ENCODE data around the gene RCC2. TPM values are rescaled to one million over a fixed set of nuclear protein-coding genes. Genes with fewer than 3 reads are reported as not detected.

The RCC2 gene
- total RNA-seq, 3 donors from 2014 or later, result 114 to 130 (median 122) TPM

- no peak overlapping the region for H3K4me3 Mint-ChIP-seq
- H3K27me3 Mint-ChIP-seq (ENCODE audit: low read depth), result peaks cover 3% of the 10 kb centered on the region
- ATAC-seq (no peak), DNase-seq (no peak)
- H3K9me3 Mint-ChIP-seq, result no peaks in the 10 kb centered on the region
- H3K36me3 Mint-ChIP-seq (ENCODE audit: insufficient read depth), result no peaks in the 10 kb centered on the region
- H3K4me1 Mint-ChIP-seq (ENCODE audit: low read depth), result peaks cover 3% of the 10 kb centered on the region
Observed at GRCh38 chr1:17393230-17393629, 46.2 kb downstream of the RCC2 start.

- Mint-ChIP-seq H3K36me3 (ENCODE audit: insufficient read depth) (no peaks in the 10 kb centered on the region), H3K4me3 (no peak overlapping the region), H3K27me3 (ENCODE audit: low read depth) (peaks cover 3% of the 10 kb centered on the region), H3K4me1 (ENCODE audit: low read depth) (peaks cover 3% of the 10 kb centered on the region), H3K9me3 (no peaks in the 10 kb centered on the region)
- ATAC-seq (no peak), DNase-seq (no peak)
Observed at GRCh38 chr1:17392199-17392740, 47.2 kb downstream of the RCC2 start.

DNA sequence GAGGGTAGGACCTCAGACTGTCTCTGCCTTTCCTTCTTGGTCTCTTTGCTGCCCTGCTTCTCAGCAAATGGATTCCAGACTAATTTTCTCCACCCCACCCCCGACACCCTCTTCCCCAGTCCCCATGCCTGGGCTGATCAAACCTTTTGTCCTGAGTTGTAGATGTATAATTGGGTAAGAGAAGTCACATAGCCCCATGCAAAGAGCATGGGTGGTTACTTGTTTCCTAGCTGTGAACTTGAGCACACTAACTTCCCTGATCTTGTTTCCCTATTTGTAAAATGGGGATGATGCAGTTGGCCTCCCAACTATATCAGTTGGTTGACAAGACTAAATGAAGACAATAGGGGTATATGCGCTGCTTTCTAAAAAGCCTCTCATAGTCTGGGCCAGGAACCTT, 58.3 kb downstream of the RCC2 start:
- H3K4me3 Mint-ChIP-seq, result no peak overlapping the region
- H3K4me1 Mint-ChIP-seq (ENCODE audit: low read depth), result no peaks in the 10 kb centered on the region
- peaks cover 14% of the 10 kb centered on the region for H3K27me3 Mint-ChIP-seq (ENCODE audit: low read depth)
- H3K9me3 Mint-ChIP-seq, result no peaks in the 10 kb centered on the region
- H3K36me3 Mint-ChIP-seq (ENCODE audit: insufficient read depth), result no peaks in the 10 kb centered on the region
- ATAC-seq (no peak), DNase-seq (no peak)

DNA sequence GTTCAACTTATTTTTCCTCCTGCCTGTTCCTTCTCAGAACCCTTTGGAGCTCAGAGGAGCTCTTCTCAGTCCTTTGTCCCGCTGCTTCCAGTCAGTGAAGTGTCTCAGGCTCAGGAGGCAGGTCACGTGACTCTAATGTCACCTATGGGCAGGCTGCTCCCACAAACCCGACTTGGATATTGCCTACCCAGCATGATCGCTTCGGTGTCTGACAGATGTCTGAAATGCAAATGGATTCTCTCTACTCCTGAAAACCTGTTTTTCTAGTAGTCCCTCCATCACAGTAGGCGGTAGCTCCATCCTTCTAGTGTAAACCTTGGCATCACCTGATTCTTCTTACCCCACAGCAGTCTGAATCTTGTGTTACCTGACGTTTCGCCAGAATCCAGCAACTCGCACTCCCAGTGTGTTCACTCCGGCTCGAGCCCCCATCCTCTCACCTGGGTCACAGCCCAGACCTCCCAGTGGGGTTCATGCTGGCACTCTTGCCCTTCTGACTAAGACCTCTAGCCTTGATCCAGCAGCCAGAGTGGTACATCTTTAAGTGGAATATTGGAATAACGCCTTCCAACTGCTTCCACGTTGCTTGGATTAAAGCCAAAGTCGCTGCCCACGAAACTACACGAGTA, 62.0 kb downstream of the RCC2 start:
- ATAC-seq, result no peak
- no peak overlapping the region for H3K4me3 Mint-ChIP-seq
- no peak for DNase-seq
- H3K36me3 Mint-ChIP-seq (ENCODE audit: insufficient read depth), result no peaks in the 10 kb centered on the region
- H3K9me3 Mint-ChIP-seq, result no peaks in the 10 kb centered on the region
- no peaks in the 10 kb centered on the region for H3K4me1 Mint-ChIP-seq (ENCODE audit: low read depth)
- H3K27me3 Mint-ChIP-seq (ENCODE audit: low read depth), result peaks cover 14% of the 10 kb centered on the region

DNA sequence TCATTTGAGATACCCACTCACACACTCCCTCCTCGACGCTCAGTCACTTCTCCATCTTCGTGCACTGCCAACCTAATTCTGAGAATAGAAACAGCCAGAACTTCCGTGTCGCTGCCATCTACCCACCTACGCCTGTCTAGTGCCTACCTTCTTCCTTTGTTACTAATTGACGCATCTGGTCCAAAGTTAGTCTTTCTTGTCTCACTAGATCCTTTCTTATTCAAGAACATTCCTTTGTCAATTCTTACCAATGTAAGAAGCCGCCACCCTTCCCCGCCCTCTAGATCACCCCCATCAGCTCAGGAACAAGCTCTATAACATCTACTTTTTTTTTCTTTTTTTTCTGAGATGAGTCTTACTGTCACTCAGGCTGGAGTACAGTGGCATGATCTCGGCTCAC, 63.8 kb downstream of the RCC2 start:
- H3K27me3 Mint-ChIP-seq (ENCODE audit: low read depth), result peaks cover 6% of the 10 kb centered on the region
- no peak for DNase-seq
- H3K4me1 Mint-ChIP-seq (ENCODE audit: low read depth), result no peaks in the 10 kb centered on the region
- no peaks in the 10 kb centered on the region for H3K9me3 Mint-ChIP-seq
- no peak for ATAC-seq
- H3K36me3 Mint-ChIP-seq (ENCODE audit: insufficient read depth), result no peaks in the 10 kb centered on the region
- H3K4me3 Mint-ChIP-seq, result no peak overlapping the region

- H3K27me3 Mint-ChIP-seq (ENCODE audit: low read depth), result peaks cover 2% of the 10 kb centered on the region
- no peaks in the 10 kb centered on the region for H3K36me3 Mint-ChIP-seq (ENCODE audit: insufficient read depth)
- H3K9me3 Mint-ChIP-seq, result no peaks in the 10 kb centered on the region
- no peak for ATAC-seq
- no peaks in the 10 kb centered on the region for H3K4me1 Mint-ChIP-seq (ENCODE audit: low read depth)
- no peak for DNase-seq
- H3K4me3 Mint-ChIP-seq, result no peak overlapping the region
Observed at GRCh38 chr1:17372955-17373354, 66.5 kb downstream of the RCC2 start.

GRCh38 chr1:17371896-17372295, 67.6 kb downstream of the RCC2 start, which contains the start of gene PADI6:
TSS of gene PADI6 (plus strand) at chr1:17372196. CDS start at chr1:17372246, 50 bp downstream.
- no peak for ATAC-seq
- H3K4me1 Mint-ChIP-seq (ENCODE audit: low read depth), result no peaks in the 10 kb centered on the region
- H3K4me3 Mint-ChIP-seq, result no peak within 1 kb of the TSS
- no peaks in the 10 kb centered on the region for H3K9me3 Mint-ChIP-seq
- no peak for DNase-seq
- no peaks in the 10 kb centered on the region for H3K27me3 Mint-ChIP-seq (ENCODE audit: low read depth)
- no peaks in the 10 kb centered on the region for H3K36me3 Mint-ChIP-seq (ENCODE audit: insufficient read depth)

DNA sequence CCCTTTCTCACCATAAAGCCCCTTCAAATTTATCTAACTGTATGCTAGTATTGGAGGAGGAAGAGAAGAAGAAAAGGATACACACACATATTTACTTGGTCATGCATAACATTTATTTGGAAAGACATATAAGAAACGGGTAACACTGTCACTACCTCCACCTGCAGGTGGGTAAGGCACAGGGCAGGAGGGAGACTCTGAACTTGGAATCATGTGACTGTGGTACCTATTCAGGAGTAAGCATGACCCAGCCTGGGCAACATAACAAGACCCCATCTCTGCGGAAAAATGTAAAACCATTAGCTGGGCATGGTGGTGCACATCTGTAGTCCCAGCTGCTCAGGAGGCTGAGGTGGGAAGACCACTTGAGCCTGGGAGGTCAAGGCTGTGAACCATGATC, 68.9 kb downstream of the RCC2 start:
- Mint-ChIP-seq H3K4me1 (ENCODE audit: low read depth) (no peaks in the 10 kb centered on the region), H3K27me3 (ENCODE audit: low read depth) (peaks cover 2% of the 10 kb centered on the region), H3K4me3 (no peak overlapping the region), H3K36me3 (ENCODE audit: insufficient read depth) (no peaks in the 10 kb centered on the region), H3K9me3 (no peaks in the 10 kb centered on the region)
- DNase-seq (no peak), ATAC-seq (no peak)

- Mint-ChIP-seq H3K9me3 (no peaks in the 10 kb centered on the region), H3K36me3 (ENCODE audit: insufficient read depth) (no peaks in the 10 kb centered on the region), H3K4me3 (no peak overlapping the region), H3K4me1 (ENCODE audit: low read depth) (no peaks in the 10 kb centered on the region), H3K27me3 (ENCODE audit: low read depth) (peaks cover 8% of the 10 kb centered on the region)
- ATAC-seq (no peak), DNase-seq (no peak)
Observed at GRCh38 chr1:17369466-17369865, 70.0 kb downstream of the RCC2 start.

DNA sequence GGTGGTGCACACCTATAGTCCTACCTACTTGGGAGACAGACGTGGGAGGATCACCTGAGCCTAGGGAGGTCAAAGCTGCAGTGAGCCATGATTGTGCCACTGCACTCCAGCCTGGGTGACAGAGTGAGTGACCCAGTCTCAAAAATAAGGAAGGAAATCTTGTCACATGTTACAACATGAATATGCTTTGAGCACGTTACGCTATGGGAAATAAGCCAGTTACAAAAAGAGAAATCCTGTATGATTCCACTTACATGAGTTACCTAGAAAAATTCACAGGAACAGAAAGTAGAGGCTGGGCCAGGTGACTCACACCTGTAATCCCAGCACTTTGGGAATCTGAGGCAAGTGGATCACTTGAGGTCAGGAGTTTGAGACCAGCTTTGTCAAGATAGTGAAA, 74.2 kb downstream of the RCC2 start:
- H3K27me3 Mint-ChIP-seq (ENCODE audit: low read depth), result peaks cover 15% of the 10 kb centered on the region
- no peaks in the 10 kb centered on the region for H3K9me3 Mint-ChIP-seq
- H3K36me3 Mint-ChIP-seq (ENCODE audit: insufficient read depth), result no peaks in the 10 kb centered on the region
- no peak for ATAC-seq
- no peak for DNase-seq
- H3K4me1 Mint-ChIP-seq (ENCODE audit: low read depth), result no peaks in the 10 kb centered on the region
- H3K4me3 Mint-ChIP-seq, result no peak overlapping the region

DNA sequence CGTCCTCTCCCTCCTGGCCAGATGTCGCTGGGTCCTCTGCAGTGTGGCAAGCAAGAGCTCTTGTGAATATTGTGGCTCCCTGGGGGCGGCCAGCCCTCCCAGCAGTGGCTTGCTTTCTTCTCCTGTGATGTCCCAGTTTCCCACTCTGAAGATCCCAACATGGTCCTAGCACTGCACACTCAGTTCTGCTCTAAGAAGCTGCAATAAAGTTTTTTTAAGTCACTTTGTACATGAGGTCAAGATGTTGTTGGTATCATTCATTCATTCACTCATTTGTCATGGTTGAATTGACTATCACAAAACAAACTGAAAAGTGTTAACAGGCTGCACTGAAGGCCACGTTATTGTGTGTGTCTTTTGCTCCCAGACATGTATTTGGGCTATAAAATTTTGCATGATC, 75.7 kb downstream of the RCC2 start:
- ATAC-seq (no peak), DNase-seq (no peak)
- Mint-ChIP-seq H3K36me3 (ENCODE audit: insufficient read depth) (no peaks in the 10 kb centered on the region), H3K27me3 (ENCODE audit: low read depth) (peaks cover 15% of the 10 kb centered on the region), H3K9me3 (no peaks in the 10 kb centered on the region), H3K4me1 (ENCODE audit: low read depth) (no peaks in the 10 kb centered on the region), H3K4me3 (no peak overlapping the region)

DNA sequence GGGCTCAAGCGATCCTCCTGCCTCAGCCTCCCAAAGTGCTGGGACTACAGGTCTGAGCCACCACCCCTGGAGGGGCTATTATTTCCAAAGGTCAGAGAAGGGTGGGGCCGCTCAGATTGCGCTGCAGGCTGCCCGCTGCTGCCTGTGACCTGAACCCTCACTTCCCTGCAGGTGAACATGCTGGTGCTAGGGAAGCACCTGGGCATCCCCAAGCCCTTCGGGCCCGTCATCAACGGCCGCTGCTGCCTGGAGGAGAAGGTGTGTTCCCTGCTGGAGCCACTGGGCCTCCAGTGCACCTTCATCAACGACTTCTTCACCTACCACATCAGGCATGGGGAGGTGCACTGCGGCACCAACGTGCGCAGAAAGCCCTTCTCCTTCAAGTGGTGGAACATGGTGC, 76.1 kb downstream of the RCC2 start:
- Mint-ChIP-seq H3K4me1 (ENCODE audit: low read depth) (no peaks in the 10 kb centered on the region), H3K9me3 (no peaks in the 10 kb centered on the region), H3K36me3 (ENCODE audit: insufficient read depth) (no peaks in the 10 kb centered on the region), H3K4me3 (no peak overlapping the region), H3K27me3 (ENCODE audit: low read depth) (peaks cover 15% of the 10 kb centered on the region)
- DNase-seq (no peak), ATAC-seq (no peak)

- no peak for ATAC-seq
Observed at GRCh38 chr1:17361687-17362086, 77.8 kb downstream of the RCC2 start.

DNA sequence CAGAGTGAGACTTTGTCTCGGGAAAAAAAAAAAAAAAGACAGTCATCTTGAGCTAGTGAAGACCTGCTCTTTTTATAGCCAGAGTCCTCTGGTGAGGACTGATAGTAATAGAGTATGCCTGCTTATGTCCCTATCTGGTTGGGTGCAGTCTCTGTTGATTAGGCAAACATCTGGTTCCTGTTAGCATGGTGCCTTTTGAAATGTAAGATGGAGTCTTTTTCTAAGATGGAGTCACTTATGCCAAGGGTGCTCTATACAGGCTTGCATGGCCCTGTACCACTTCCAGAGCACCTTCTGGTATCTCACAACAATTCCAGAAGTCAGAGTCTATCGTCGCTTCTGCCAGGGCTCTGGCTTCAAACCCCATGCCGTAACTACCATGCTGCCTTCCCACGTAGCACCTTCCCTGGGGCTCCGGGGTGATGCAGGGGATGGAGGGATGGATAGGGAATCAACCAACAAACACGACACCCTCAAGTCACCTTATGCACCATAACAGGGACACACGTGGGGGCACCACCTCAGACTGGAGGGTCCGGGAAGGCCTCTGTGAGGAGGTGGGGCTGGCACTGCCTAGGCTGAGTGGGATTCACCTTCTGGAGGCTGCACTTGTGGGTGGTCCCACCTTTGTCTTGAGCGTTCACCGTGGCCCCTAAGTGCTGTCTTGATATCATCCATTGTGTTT, 79.1 kb downstream of the RCC2 start:
- Mint-ChIP-seq H3K4me3 (no peak overlapping the region), H3K9me3 (no peaks in the 10 kb centered on the region)

More at GRCh38 chr1:17361687-17362086, 77.8 kb downstream of the RCC2 start:
- peaks cover 1% of the 10 kb centered on the region for H3K4me1 Mint-ChIP-seq (ENCODE audit: low read depth)
- H3K27me3 Mint-ChIP-seq (ENCODE audit: low read depth), result peaks cover 15% of the 10 kb centered on the region
- no peaks in the 10 kb centered on the region for H3K9me3 Mint-ChIP-seq
- no peak overlapping the region for H3K4me3 Mint-ChIP-seq
- H3K36me3 Mint-ChIP-seq (ENCODE audit: insufficient read depth), result no peaks in the 10 kb centered on the region
- no peak for DNase-seq

DNA sequence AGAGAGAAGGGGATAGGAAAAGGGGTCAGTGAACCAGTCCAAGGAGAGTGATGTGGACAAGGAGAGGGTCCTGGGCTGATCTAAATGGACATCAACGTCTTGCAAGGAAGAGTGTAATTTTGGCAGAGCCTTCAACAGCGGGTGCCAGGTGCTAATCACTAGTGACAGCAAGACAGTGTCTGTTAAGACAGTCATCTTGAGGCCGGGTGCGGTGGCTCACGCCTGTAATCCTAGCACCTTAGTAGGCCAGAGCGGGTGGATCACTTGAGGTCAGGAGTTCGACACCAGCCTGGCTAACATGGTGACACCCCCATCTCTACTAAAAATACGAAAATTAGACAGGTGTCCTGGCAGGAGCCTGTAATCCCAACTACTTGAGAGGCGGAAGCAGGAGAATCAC, 79.7 kb downstream of the RCC2 start:
- Mint-ChIP-seq H3K4me1 (ENCODE audit: low read depth) (peaks cover 3% of the 10 kb centered on the region), H3K4me3 (no peak overlapping the region), H3K36me3 (ENCODE audit: insufficient read depth) (no peaks in the 10 kb centered on the region), H3K27me3 (ENCODE audit: low read depth) (peaks cover 10% of the 10 kb centered on the region), H3K9me3 (no peaks in the 10 kb centered on the region)
- ATAC-seq (no peak), DNase-seq (no peak)

More for the DNA sequence above, 79.1 kb downstream of the RCC2 start:
- ATAC-seq (no peak), DNase-seq (no peak)
- H3K4me1 Mint-ChIP-seq (ENCODE audit: low read depth), result peaks cover 3% of the 10 kb centered on the region
- peaks cover 11% of the 10 kb centered on the region for H3K27me3 Mint-ChIP-seq (ENCODE audit: low read depth)
- no peaks in the 10 kb centered on the region for H3K36me3 Mint-ChIP-seq (ENCODE audit: insufficient read depth)

All from activated T-cell treated with anti-CD3 and anti-CD28 coated beads, Interleukin-2, amount 50 U/mL, for 4 hours (primary cell).